ENCODE data around the gene CYB5R4. TPM values are rescaled to one million over a fixed set of nuclear protein-coding genes. Genes with fewer than 3 reads are reported as not detected.

Gene CYB5R4
- total and polyA plus RNA-seq, 10 of the 15 experiments (the other 5 are each of a cell fraction or from before 2014, with no cell fraction given), result 13.4 to 61.1 (median 27.5) TPM

DNA sequence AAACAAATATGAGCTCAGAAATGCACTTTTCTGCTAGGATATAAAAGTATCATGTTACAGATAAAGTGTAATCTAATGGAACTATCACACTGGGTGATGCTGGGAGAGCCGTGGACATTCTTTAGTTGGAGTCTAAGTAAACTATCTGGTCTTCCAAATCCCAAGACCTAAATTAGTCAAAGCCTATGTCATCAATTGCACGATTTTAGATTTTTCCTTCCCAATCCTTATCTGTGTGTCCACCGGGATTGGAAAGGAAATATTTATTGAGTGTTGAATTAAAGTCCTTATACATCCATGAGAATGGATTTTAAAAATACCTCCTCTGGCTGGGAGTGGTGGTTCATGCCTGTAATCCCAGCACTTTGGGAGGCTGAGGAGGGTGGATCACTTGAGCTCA is 154.4 kb downstream of the CYB5R4 start:
- 35% methylated on average over 3 of the region's 3 CpGs for WGBS (ENCODE audit: insufficient coverage, insufficient replicate concordance, low lambda C conversion rate, missing lambda C conversion rate)
- TF ChIP-seq TCF12 (IDR thresholded peaks at IDR 0.05; ENCODE audit: low read depth, low read length), result no peak
- no peak for TF ChIP-seq SUZ12 (IDR thresholded peaks at IDR 0.05; ENCODE audit: unreplicated experiment)
- TF ChIP-seq MTA2 (IDR thresholded peaks at IDR 0.05; ENCODE audit: low read depth), result no peak
- TF ChIP-seq NR2C1 (IDR thresholded peaks at IDR 0.05), result no peak
- TF ChIP-seq, protein P1, sequence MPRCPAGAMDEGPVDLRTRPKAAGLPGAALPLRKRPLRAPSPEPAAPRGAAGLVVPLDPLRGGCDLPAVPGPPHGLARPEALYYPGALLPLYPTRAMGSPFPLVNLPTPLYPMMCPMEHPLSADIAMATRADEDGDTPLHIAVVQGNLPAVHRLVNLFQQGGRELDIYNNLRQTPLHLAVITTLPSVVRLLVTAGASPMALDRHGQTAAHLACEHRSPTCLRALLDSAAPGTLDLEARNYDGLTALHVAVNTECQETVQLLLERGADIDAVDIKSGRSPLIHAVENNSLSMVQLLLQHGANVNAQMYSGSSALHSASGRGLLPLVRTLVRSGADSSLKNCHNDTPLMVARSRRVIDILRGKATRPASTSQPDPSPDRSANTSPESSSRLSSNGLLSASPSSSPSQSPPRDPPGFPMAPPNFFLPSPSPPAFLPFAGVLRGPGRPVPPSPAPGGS (IDR thresholded peaks at IDR 0.05; ENCODE audit: borderline replicate concordance, insufficient read depth, low read depth, low read length, poor library complexity, severe bottlenecking), result no peak
- TF ChIP-seq, protein P2, sequence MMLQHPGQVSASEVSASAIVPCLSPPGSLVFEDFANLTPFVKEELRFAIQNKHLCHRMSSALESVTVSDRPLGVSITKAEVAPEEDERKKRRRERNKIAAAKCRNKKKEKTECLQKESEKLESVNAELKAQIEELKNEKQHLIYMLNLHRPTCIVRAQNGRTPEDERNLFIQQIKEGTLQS (IDR thresholded peaks at IDR 0.05; ENCODE audit: borderline replicate concordance, extremely low read depth, low read depth, low read length), result no peak
- no peak for TF ChIP-seq HDGF (IDR thresholded peaks at IDR 0.05)
- no peak for TF ChIP-seq FOS (IDR thresholded peaks at IDR 0.05; ENCODE audit: borderline replicate concordance, extremely low read depth, insufficient read length)
- TF ChIP-seq, protein P3, sequence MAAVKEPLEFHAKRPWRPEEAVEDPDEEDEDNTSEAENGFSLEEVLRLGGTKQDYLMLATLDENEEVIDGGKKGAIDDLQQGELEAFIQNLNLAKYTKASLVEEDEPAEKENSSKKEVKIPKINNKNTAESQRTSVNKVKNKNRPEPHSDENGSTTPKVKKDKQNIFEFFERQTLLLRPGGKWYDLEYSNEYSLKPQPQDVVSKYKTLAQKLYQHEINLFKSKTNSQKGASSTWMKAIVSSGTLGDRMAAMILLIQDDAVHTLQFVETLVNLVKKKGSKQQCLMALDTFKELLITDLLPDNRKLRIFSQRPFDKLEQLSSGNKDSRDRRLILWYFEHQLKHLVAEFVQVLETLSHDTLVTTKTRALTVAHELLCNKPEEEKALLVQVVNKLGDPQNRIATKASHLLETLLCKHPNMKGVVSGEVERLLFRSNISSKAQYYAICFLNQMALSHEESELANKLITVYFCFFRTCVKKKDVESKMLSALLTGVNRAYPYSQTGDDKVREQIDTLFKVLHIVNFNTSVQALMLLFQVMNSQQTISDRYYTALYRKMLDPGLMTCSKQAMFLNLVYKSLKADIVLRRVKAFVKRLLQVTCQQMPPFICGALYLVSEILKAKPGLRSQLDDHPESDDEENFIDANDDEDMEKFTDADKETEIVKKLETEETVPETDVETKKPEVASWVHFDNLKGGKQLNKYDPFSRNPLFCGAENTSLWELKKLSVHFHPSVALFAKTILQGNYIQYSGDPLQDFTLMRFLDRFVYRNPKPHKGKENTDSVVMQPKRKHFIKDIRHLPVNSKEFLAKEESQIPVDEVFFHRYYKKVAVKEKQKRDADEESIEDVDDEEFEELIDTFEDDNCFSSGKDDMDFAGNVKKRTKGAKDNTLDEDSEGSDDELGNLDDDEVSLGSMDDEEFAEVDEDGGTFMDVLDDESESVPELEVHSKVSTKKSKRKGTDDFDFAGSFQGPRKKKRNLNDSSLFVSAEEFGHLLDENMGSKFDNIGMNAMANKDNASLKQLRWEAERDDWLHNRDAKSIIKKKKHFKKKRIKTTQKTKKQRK (IDR thresholded peaks at IDR 0.05; ENCODE audit: low read depth, low read length), result no peak
- no peak for TF ChIP-seq LARP7 (IDR thresholded peaks at IDR 0.05)
- TF ChIP-seq ZNF207 (IDR thresholded peaks at IDR 0.05; ENCODE audit: borderline replicate concordance), result no peak
- TF ChIP-seq ZNF24 (IDR thresholded peaks at IDR 0.05), result no peak
- TF ChIP-seq RELA (IDR thresholded peaks at IDR 0.05; ENCODE audit: borderline replicate concordance, partially characterized antibody), result no peak
- TF ChIP-seq SRF (IDR thresholded peaks at IDR 0.05; ENCODE audit: low read depth in 2 of 2, low read length in 2 of 2), result no peak
- TF ChIP-seq, protein P4, sequence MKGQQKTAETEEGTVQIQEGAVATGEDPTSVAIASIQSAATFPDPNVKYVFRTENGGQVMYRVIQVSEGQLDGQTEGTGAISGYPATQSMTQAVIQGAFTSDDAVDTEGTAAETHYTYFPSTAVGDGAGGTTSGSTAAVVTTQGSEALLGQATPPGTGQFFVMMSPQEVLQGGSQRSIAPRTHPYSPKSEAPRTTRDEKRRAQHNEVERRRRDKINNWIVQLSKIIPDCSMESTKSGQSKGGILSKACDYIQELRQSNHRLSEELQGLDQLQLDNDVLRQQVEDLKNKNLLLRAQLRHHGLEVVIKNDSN (IDR thresholded peaks at IDR 0.05; ENCODE audit: borderline replicate concordance, extremely low read length, insufficient read depth, low read depth, low read length), result no peak
- TF ChIP-seq MXI1 (IDR thresholded peaks at IDR 0.05; ENCODE audit: low read depth, low read length), result no peak
- ChIA-PET POLR2A (interaction anchor here (0.5 kb wide), 1 partner anchor 22 kb away, joined by 4 read pairs; no protein-coding TSS in a partner anchor), CTCF (interaction anchor here (1.0 kb wide), 1 partner anchor 10 kb away, joined by 3 read pairs; no protein-coding TSS in a partner anchor), RAD21 (ENCODE audit: unreplicated experiment) (no interaction called here), SMC1A (ENCODE audit: uncharacterized antibody, unreplicated experiment) (no interaction called here)
- Histone ChIP-seq H3K4me2 (ENCODE audit: control insufficient read depth, insufficient read depth) (no peak overlapping the region), H3K4me1 (ENCODE audit: control insufficient read depth, insufficient read depth, low read length) (0 out of 2 replicates have a peak, but pooled peaks cover 3% of the 10 kb centered on the region), H3K9me3 (replicated peaks; ENCODE audit: control insufficient read depth, insufficient read depth, low read length) (no peaks in the 10 kb centered on the region), H3K9ac (ENCODE audit: control insufficient read depth, insufficient read depth, low read length) (no peak overlapping the region), H3K27ac (ENCODE audit: control insufficient read depth, insufficient read depth) (no peak overlapping the region), H3K27me3 (replicated peaks in 1 of 2; ENCODE audit: control insufficient read depth in 2 of 2, insufficient read depth in 2 of 2, low read length in 1 of 2) (no peaks in the 10 kb centered on the region), H4K20me1 (ENCODE audit: control insufficient read depth, insufficient read depth) (no peaks in the 10 kb centered on the region), H3K79me2 (ENCODE audit: control insufficient read depth, insufficient read depth, low read length) (no peaks in the 10 kb centered on the region), H2AFZ (ENCODE audit: control insufficient read depth, low read depth, low read length) (no peak overlapping the region), H3K4me3 (no peak overlapping the region), H3K36me3 (ENCODE audit: control insufficient read depth in 2 of 2, insufficient read depth in 2 of 2, low read length in 1 of 2) (no peaks in the 10 kb centered on the region)
- no peak for DNase-seq (ENCODE audit: low read depth, low spot score)
- intact Hi-C loops (cut with micrococcal nuclease; ENCODE audit: unreplicated experiment) (no loop called here), in situ Hi-C loops (cut with MboI) (no loop called here)
- no peak for ATAC-seq
- no TSS peak for BruUV-seq (replicated peaks)
- FAIRE-seq, result no peak

Data from GM12878 (cell line).